ENCODE measurements around the gene SKI.

The SKI gene

DNA sequence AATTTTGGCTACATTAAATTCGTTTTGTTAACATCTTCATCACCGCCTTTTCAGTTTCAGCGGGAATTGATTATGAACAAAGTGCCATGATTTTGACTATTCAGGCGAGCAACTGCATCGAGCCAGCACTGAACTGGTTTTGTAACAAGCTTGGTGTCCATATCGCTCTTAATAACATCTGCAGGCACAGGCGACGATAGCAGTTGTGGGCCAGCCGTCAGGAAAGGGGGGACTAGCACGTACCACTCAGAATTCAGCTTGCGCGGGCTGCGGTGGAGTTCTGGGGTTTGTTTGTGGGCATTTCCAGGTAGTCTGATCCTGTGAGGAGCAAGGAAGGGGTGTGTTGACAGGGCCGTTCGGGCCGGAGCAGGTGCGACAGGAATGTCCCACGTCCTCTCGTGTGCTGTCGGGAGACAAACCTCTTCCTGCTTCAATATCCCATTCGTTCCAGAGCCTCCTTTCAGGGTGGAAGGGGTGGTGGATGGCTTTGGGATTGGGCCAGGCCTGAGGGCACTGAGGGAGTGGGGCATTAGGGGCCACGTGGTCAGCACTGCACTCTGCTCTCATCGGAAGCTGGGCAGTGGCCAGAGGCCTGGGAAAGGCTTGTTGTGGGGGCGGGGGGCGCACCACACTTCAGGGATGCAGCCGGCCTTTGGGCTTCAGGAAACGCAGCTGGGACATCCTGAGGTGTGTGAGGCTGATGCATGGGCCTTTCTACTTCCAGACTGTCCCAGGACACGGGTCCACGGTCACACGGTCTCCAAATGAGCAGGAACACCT lies 39.1 kb downstream of the SKI start:
- no peak for DNase-seq

DNA sequence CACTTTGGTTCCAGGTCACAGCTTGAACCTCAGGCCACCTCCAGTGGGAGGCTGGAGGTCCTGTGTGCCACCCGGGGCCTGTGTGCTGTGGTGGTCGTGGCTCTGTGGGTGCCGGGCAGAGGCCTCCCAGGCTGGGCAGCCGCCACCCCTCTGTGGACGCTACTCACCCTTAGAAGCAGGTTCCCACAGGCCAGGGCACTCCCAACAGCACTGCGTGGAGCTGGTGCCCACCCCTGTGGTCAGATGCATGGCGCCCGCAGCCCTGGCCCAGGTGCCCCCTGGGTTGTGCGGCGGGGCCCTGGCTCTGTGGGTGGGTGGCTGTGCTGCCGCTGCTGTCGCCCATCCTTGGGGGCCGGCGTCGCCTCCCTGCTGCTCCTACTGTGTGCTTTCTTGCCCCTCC lies 39.7 kb downstream of the SKI start:
- DNase-seq = no peak

DNA sequence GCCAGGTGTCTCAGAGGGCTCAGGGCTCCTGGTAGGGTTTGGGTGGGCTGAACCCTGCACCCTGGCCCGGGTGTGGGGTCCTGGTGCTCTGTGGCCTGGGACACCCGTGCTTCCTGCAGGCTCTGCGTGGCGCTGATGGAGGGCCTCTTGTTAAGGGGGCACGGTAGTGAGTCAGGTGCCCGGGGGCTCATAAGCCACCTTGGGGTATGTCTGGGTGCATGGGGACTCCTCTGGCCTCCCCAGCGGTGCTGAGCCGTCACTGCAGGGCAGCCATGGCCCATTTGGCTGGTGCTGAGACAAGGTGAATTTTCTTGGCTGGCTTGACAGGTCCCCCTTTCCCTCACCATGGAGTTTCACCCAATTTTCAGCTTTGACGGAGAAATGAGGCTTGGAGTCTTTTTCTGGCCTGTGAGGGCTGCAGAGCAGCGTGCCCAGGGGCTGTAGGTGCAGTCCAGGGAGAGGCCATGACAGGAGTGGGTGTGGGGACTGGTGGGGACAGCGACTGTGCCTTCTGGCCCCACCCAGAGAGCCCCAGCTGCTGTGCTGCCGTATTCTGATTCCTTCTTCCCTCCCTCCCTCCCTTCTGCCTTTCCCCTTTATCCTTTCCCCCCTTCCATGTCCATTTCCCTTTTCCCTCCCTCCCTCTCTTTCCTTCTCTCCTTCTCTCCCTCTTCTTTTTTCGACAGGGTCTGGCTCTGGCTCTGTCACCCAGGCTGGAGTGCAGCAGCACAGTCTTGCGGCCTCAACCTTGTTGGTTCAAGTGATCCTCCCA lies 40.4 kb downstream of the SKI start:
- DNase-seq = no peak

DNA sequence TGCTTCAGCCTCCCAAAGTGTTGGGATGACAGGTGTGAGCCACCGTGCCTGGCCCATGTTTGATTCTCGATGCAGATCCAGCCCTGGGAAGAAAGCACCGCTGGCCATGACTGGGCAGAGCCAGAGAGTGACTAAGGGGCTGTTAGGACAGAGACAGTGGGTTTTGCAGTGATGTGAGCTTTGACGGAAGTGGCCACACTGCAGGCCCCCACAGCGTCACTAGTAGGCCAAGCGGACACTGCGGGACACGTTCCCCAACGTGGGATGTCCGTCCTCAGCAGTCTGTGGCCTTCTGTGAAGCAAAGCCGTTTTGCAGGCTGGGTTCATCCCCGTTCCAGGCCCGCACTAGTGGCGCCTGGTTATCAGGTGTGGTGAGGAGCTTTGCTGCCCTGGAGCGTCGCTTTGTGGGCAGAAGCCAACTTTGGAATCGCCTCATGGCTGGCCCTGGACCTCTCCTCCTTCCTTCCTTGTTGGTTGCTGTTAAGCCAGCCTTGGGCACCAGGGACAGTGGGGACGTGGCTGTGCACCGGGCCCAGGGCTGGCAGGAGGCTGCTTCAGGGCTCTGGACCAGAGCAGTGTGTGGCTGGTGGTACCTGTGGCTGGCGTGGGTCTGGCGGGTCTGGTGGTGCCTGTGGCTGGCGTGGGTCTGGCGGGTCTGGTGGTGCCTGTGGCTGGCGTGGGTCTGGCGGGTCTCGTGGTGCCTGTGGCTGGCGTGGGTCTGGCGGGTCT lies 41.2 kb downstream of the SKI start:
- DNase-seq = no peak

DNA sequence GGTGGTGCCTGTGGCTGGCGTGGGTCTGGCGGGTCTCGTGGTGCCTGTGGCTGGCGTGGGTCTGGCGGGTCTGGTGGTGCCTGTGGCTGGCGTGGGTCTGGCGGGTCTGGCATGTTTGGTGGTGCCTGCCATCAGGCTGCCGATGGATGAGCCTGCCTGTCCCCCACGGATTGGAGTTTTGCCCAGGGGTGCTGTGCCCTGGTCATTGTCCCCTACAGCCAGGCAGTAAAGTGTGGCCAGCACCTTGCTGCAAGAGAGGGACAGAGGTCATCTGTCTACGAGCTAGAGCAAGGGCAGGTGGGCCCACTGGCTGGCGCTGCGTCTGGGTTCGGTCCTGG lies 41.8 kb downstream of the SKI start:
- DNase-seq = no peak

DNA sequence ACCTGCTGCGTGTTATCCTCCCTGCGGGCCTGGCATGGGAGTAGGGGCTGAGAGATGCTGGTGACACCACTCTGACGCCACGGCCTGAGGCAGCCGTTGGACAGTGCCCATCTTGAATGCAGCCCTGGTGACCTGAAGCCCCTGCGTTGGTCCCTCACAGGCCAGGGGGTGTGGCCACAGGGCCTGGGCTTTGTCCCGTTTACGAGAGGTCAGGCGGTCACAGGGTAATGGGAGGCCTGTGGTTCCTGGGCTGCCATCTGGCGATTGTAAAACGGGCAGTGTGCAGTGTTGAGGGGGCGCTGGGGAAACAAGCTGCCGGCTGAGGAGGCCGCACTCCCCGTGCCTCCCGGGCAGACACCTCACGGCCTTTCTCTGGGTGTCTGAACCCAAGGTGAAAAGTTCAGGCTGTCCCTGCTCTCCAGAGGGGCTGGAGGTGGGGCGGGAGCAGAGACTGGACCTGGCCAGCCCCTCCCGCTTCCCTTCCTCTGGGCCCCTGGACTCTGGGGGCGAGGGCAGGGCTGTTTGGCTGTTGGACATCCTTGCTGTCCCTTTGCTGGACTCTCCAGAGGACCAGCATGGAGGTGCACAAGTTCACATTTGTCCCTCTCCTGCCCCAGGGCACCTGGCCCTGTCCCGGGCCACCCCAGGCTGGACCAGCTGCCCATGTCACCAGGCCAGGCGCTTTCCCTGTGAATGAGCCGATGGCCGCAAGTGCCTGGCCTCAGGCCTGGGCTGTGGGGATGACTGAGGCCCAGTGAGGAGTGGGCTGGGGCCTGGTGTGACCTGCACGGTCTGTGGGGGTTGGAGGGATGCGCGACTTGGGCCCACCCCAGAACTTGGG lies 42.4 kb downstream of the SKI start:
- no peak for DNase-seq

DNA sequence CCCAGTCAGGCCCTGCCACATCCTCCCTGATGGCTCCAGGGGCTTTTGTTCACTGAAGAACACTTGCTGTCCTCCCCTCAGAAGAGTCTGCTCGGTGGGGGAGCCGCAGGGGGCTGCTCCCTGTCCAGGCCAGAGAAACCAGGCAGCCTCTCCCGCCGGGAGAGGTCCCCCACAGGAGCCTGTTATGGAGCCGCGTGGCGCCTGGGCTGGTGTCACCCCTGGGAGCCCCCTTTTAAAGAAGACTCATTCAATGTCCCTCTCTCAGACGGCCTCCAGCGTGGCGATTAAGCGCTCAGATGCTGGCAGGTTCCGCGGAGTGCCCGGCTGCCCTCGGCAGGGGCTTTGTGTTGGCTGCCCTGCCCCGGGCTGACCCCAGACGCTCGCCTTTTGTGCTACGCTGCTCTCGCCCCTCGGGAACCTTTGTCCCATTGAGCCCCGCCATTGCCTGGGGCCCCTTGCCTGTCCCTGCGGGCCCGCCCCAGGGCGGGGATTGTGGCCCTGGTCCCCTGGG lies 43.1 kb downstream of the SKI start:
- DNase-seq = no peak

DNA sequence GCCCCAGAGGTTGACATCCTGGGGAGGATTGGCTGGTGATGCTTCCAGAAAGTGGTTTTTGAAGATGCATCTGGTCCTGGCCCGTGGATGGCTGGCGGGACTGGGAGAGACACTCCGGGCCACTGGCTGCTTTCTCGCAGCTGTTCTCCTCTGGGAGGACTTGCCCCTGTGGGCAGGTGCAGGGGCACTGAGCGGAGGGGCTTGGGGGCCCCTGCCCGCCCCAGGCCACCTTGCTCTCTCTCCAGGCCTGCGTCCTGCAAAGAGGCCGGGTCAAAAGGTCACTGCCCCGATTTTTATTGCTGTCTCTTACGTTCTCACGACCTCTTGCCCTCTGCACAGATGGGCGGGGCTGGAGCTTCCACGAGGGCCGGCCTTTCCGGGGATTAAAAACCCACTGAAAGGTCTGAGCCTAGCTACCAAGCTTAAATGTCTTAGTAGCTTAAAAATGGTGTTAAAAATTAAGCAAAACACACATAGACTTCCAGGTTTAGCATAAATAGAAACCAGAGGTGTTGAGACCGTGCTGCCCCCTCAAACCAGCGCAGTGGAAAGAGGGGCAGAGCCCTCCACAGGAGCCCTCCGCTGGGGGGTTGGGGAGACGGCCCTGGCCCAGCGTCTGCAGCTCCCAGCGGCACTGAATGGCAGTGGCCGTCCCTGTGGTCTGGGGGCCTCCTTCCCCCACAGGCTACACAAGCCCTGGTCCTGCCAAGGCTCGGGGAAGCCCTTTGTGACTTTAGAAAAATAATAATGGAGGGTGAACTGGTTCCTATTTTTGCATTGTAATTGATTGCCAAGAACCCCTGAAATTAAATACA lies 43.9 kb downstream of the SKI start:
- DNase-seq = no peak

DNA sequence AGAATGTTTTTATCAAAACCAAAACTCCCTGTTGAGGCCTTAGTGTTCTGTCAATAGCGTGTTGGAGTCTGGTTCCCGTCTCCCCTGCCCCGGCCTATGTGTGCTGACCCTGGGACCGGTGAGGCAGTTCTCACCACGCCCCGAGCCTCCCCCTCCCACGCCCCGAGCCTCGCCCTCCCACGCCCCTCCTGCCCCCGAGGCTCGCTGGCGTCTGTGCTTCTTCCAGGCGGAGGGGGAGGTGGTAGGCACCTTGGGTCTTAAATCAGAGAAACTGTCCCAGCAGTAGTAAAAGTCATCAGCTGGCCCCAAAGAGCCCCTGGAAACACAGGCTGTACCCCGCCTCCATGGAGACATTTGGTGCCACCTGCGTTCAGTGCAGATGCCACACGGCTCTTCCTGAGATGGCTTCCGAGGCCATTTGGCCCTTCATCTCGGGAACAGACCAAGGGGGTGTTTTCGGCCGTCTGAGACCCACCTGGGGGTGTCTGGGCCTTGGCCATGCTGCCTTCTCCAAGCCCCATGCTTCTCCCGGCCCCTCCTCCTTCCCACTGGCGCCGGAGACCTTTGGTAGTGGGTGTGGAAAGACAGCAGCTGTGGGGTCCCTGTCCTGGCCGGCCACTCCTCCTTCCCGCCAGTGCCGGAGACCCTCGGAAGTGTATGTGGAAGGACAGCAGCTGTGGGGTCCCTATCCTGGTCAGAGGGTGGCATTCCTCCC lies 44.7 kb downstream of the SKI start:
- DNase-seq = no peak

DNA sequence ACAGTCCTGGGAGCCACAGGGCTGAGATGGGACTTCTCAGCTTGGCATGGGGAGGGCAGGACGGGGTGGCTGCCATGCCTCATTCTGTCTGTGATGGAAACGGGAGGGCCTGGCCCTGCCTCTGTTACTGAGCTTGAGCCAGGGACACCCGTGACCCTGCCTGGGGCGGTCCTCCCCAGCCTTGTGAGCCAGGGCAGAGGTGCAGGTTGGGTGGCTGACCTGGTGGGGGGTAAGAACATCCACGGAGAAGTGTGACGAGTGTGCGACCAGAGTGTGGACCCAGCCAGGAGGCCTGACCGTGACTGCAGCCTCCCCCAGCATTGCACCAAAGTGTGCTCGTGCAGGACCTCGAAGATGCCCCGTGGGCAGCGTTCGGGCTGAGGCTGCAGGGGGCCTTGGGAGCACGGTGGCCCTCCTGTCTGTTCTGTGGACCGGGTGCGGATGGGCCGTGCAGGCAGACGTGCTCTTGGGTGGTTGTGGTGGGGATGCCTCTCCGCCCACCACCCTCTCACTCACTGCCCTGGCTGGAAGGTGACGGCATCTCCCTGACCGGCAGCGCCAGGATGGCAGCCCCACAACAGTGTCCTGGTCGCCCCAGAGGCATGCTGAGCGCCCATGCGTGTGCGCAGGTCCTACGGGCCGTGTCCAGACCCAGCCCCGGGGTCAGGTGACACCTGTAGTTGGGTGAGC lies 45.4 kb downstream of the SKI start:
- DNase-seq = no peak

DNA sequence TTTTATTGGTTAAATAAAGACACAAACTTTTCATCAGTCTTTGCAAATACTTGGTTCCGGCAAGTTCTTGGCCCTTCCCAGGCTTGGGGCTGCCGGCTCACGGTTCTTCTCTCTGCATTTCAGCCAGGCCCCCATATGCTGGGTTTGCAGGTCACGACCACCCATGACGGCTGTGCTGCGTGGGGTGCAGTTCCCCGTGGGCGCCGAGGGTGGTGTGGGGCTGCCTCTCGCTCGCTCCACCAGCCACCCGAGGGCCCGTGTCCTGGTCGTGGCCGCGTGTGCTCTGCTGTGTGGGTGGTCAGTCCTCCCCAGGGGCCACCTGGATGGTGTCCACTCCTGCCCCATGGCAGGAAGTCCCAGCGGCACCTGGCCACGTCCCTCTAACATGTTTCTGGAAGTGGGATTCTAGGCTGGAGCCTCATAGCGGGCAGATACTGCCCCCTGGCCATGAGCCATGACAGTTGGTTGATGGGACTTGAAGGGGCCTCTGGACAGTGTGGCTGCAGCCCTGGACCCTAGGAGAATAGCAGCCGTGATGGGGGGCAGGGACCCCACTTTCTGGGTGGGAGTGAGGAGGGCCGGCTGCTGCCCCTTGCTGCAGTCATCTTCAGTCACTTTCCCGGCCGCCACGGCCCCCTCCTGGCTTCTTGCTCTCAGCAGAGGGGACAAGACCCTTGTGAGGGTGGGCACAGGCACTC lies 46.3 kb downstream of the SKI start:
- DNase-seq = no peak

DNA sequence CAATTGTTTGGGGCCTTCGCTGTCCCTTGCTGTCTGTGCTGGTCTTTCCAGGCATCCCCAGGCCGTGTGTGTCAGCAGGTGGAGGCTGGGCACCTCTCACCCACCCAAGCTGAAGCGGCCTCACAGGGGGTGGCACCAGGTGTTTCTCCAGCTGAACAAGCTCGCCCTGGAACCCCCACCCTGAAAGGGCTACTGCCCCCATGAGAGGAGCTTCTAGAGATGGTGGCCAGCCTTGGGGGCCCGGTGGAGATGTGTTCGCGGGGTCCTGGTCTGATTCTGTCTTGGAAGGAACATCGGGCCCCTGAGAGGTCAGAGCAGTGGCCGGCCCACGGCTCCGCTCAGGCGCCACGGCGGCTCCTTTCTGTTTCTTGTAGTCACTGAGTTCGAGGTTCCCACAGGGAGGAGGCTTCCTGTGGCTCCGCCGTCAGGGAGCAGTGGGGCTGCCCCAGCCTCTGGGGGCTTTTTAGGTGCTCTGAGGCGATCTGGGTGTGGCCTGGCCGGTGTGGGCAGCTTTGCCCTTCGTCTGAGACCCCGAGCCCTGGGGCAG lies 46.9 kb downstream of the SKI start:
- no peak for DNase-seq

DNA sequence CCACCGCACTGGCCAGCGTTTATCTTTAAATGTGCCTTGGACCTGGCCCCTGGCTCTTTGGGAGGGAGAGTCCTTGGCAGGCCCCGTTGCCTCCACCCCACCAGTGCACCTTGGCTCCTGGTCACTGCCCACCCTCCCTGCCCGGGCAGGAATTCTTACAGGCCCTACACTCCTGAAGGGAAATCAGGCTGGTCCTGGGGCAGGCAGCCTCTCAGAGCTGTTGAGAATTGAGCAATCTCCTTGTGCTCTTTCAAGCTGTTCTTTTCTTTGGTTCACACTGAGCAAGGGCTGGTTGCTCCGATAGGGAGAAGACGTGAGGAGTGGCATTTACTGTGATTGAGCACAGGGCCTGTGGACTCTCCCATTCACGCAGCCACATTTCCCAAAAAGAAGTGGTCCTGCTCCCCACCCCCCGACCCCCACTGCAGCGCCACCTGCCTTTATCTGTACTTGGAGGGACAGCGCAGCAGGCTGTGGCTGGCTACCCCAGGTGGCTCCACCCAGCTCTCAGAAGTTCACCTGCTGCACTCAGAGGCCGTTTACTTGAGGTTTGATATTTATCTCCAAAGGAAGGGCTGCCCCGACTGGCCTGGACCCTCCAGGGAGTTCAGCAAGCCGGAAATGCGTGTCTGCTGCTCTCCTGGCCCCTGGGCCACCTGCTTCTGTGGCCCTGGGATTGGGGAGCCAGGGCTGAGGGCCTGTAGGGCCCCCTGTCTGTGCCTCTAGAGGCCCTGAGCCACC lies 47.8 kb downstream of the SKI start:
- no peak for DNase-seq

DNA sequence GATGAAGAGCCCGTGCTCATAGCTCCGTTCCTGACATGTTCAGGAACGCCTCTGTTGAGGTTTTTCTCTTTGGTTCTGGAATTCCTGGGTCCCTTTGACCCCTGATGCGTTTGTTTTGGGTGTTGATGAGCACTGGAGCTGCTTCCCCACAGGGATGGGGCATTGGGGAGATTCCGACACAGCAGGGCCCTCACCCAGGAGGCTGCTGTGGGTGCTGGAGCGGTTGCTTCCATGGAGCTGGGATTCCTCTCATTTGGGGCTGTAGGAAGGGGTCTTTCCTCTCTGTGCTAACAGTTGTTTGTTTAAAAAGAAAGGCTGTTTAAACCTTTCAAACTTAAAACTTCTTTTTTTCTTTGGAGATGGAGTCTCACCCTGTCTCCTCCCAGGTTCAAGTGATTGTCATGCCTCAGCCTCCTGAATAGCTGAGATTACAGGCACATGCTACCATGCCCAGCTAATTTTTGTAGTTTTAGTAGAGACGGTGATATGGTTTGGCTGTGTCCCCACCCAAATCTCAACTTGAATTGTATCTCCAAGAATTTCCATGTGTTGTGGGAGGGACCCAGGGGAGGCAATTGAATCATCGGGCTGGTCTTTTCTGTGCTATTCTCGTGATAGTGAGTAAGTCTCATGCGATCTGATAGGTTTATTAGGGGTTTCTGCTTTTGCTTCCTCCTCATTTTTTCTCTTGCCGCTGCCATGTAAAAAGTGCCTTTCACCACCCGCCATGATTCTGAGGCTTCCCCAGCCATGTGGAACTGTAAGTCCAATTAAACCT lies 48.9 kb downstream of the SKI start:
- DNase-seq = no peak

DNA sequence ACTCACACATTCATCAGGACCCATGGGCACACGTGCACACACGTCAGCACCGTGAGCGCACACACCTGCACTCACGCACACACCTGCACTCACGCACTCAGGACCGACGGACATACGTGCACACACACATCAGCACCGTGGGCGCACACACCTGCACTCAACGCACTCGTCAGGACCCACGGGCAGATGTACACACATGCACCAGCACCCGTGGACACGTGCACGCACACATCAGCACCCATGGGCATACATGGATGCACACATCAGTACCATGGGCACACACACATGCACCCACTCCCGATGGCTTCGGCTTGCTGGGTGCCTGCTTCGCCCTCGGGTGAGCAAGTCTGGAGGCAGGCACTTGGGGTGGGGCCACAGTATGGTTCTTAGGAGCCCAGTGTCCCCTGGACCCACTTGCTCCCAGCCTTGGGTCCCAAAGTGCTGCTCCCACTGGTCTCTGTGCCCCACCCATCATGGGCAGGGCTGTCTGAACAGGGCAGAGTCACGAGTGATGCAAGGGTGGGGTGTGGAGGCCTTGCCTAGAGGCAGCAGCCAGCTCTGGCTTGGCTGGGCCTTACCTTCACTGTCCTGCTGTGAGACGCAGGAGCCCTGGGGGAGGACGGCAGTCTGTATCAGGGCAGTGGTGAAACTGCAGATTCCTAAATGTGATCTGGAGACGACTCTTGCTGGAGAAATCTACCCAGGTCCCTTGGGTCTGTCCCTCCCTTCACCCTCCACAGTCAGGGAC lies 49.8 kb downstream of the SKI start:
- no peak for DNase-seq

DNA sequence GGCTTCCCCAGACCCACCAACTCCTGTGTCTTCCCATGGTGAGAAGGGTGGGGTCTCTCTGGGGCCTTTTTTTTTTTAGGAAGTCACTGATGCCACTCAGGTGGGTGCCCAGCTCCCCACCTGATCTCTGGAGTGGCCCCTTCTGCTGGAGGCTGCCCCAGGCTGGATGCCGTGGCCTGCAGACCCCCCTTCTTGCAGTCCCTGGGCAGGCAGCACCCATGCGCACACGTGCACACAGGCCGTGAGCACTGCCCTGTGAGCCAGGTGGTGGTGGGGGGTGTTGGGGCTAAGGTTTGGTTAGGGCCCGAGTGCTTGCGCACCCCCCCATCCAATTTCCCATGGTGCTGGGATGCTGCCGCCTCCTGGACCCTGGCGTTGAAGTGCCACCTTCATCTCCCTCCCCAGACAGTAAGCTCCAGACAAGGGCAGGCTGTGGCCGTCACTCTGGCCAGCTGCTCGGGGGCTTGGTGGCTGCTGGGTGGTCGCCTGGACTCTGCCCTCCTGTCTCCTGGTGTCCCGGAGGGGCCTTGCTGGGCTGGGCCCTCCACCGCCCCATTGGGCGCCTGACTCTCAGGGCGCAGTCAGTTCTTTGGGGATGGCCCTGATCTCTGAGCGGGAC lies 50.6 kb downstream of the SKI start:
- DNase-seq = no peak

DNA sequence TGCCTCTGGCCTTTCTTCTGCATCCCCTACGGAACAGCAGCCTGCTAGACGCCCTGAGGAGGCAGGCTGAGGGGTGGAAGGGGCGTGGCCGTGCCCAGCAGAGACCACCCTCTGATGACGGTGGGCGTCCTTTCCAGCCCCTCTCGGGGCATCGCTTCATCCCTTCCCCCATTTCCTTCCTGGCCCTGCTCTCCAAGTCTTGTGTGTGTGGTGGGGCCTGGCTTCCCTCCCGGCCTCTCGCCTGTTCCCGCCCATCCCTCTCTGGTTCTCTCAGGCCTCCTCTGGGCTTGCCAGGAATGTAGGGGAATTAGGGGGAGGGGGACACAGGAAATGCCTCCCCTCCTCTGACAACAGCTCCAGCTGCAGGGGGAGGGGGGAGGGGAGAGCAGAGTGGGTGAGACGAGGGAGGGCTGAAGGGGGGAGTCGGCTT lies 51.1 kb downstream of the SKI start:
- no peak for DNase-seq
